Measurements from ENCODE around the gene CYTL1.
"Not testable (repeated sequence)": the region's sequence is repeated elsewhere in the genome, so short reads cannot be mapped to it uniquely, and the experiment has no call there.

The CYTL1 gene

GRCh38 chr4:5019274-5019673 is at the start of gene CYTL1:
CYTL1 (minus strand) TSS chr4:5019458; CDS start chr4:5019445, 13 bp downstream.
- no peak for DNase-seq (ENCODE audit: low read depth)
- H3K4me3 ChIP-seq (ENCODE audit: low read depth, low read length) = no peak within 1 kb of the TSS
- TF ChIP-seq CTCF (IDR thresholded peaks at IDR 0.05; ENCODE audit: control insufficient read depth, extremely low read depth, insufficient read depth) = no peak

GRCh38 chr4:5067908-5068307 is 48.6 kb upstream of the CYTL1 start:
- H3K4me3 ChIP-seq (ENCODE audit: low read depth, low read length) = no peak overlapping the region
- no peak for DNase-seq (ENCODE audit: low read depth)
- TF ChIP-seq CTCF (IDR thresholded peaks at IDR 0.05; ENCODE audit: control insufficient read depth, extremely low read depth, insufficient read depth) = no peak

GRCh38 chr4:5066968-5067367 is 47.7 kb upstream of the CYTL1 start:
- not testable (repeated sequence) for DNase-seq (ENCODE audit: low read depth); H3K4me3 ChIP-seq (ENCODE audit: low read depth, low read length)

- TF ChIP-seq CTCF (IDR thresholded peaks at IDR 0.05; ENCODE audit: control insufficient read depth, extremely low read depth, insufficient read depth) = no peak
- no peak overlapping the region for H3K4me3 ChIP-seq (ENCODE audit: low read depth, low read length)
- DNase-seq (ENCODE audit: low read depth) = no peak
Observed at GRCh38 chr4:5066101-5066500, 46.8 kb upstream of the CYTL1 start.

- H3K4me3 ChIP-seq (ENCODE audit: low read depth, low read length) = no peak overlapping the region
- no peak for DNase-seq (ENCODE audit: low read depth)
- no peak for TF ChIP-seq CTCF (IDR thresholded peaks at IDR 0.05; ENCODE audit: control insufficient read depth, extremely low read depth, insufficient read depth)
Observed at GRCh38 chr4:5055411-5055810, 36.2 kb upstream of the CYTL1 start.

- no peak overlapping the region for H3K4me3 ChIP-seq (ENCODE audit: low read depth, low read length)
- TF ChIP-seq CTCF (IDR thresholded peaks at IDR 0.05; ENCODE audit: control insufficient read depth, extremely low read depth, insufficient read depth) = no peak
- no peak for DNase-seq (ENCODE audit: low read depth)
Observed at GRCh38 chr4:5054532-5054931, 35.3 kb upstream of the CYTL1 start.

GRCh38 chr4:5052726-5053425 is 33.6 kb upstream of the CYTL1 start:
- no peak for DNase-seq (ENCODE audit: low read depth)
- no peak for TF ChIP-seq CTCF (IDR thresholded peaks at IDR 0.05; ENCODE audit: control insufficient read depth, extremely low read depth, insufficient read depth)
- H3K4me3 ChIP-seq (ENCODE audit: low read depth, low read length) = no peak overlapping the region
